Mesenchymal stem cell (in vitro differentiated cells and primary cell): ENCODE data around the gene MYBPC2.

Experiments
- DNase-seq: peaks from one replicate; pipeline ENCODE4 v3.0.0-alpha.2; 2013
- H2AFZ ChIP-seq: one replicate; pipeline ENCODE4 v1.6.1; 2013; ENCODE audit warnings: low read depth, mild to moderate bottlenecking, control low read depth, inconsistent platforms, low read length, moderate library complexity
- H2AK5ac ChIP-seq: 2 replicates; pipeline ENCODE4 v1.6.1; 2013; ENCODE audit warnings: low read length, moderate library complexity, mild to moderate bottlenecking, inconsistent platforms; ENCODE audit not compliant: severe bottlenecking
- H2BK120ac ChIP-seq: one replicate; pipeline ENCODE4 v1.6.1; 2013; ENCODE audit warnings: low read depth, mild to moderate bottlenecking, inconsistent platforms, low read length, moderate library complexity
- H2BK12ac ChIP-seq, 2 experiments: one replicate each; pipeline ENCODE4 v1.6.1; 2013; ENCODE audit warnings: inconsistent platforms in 2 of 2, low read length in 2 of 2, mild to moderate bottlenecking in 2 of 2, moderate library complexity in 2 of 2, control low read depth in 1 of 2
- H2BK15ac ChIP-seq: one replicate; pipeline ENCODE4 v1.6.1; 2013; ENCODE audit warnings: mild to moderate bottlenecking, low read depth, inconsistent platforms; ENCODE audit not compliant: poor library complexity, severe bottlenecking
- H2BK5ac ChIP-seq: 2 replicates; pipeline ENCODE4 v1.6.1; 2013; ENCODE audit warnings: low read depth, mild to moderate bottlenecking, low read length, control low read depth, inconsistent platforms; ENCODE audit not compliant: poor library complexity, severe bottlenecking
- H3K14ac ChIP-seq, 2 experiments: one replicate each; pipeline ENCODE4 v1.6.1; 2013; ENCODE audit warnings: inconsistent platforms in 2 of 2, low read length in 2 of 2, control low read depth in 1 of 2, mild to moderate bottlenecking in 1 of 2, moderate library complexity in 1 of 2
- H3K18ac ChIP-seq, 2 experiments: one replicate each; pipeline ENCODE4 v1.6.1; 2013; ENCODE audit warnings: inconsistent platforms in 2 of 2, low read length in 2 of 2, control low read depth in 1 of 2, low read depth in 1 of 2, mild to moderate bottlenecking in 1 of 2
- H3K23ac ChIP-seq, 2 experiments: one replicate each; pipeline ENCODE4 v1.6.1; 2013; ENCODE audit warnings: inconsistent platforms in 2 of 2, low read length in 2 of 2, mild to moderate bottlenecking in 2 of 2, moderate library complexity in 2 of 2, control low read depth in 1 of 2
- H3K27ac ChIP-seq: 2 replicates; pipeline ENCODE4 v1.5.1; 2013; ENCODE audit warnings: mild to moderate bottlenecking, moderate library complexity, low read length, control low read depth, inconsistent platforms; ENCODE audit not compliant: poor library complexity, severe bottlenecking
- H3K27me3 ChIP-seq, 2 experiments: 2 replicates each; pipeline versions ENCODE4 v1.6.1 to v1.7.0; 2013; ENCODE audit warnings: low read length in 2 of 2, mild to moderate bottlenecking in 2 of 2, moderate library complexity in 2 of 2, control low read depth in 1 of 2, inconsistent platforms in 1 of 2; ENCODE audit not compliant: control insufficient read depth in 1 of 2, insufficient read depth in 1 of 2
- H3K36me3 ChIP-seq, 2 experiments: 2 replicates each; pipeline versions ENCODE4 v1.6.1 to v1.7.0; 2013; ENCODE audit warnings: low read length in 2 of 2, control low read depth in 1 of 2, inconsistent platforms in 1 of 2, low read depth in 1 of 2, mild to moderate bottlenecking in 1 of 2; ENCODE audit not compliant: insufficient read depth in 2 of 2, control insufficient read depth in 1 of 2
- H3K4ac ChIP-seq, 2 experiments: one replicate each; pipeline ENCODE4 v1.6.1; 2013; ENCODE audit warnings: inconsistent platforms in 2 of 2, low read length in 2 of 2, mild to moderate bottlenecking in 2 of 2, moderate library complexity in 2 of 2, control low read depth in 1 of 2, low read depth in 1 of 2
- H3K4me1 ChIP-seq: 2 replicates; pipeline ENCODE4 v1.6.1; 2013; ENCODE audit warnings: low read depth, low read length, control low read depth; ENCODE audit not compliant: control insufficient read depth, insufficient read depth
- H3K4me2 ChIP-seq: 2 replicates; pipeline ENCODE4 v1.6.1; 2013; ENCODE audit warnings: low read length, mild to moderate bottlenecking, inconsistent platforms; ENCODE audit not compliant: poor library complexity, severe bottlenecking
- H3K4me3 ChIP-seq, 2 experiments: 2 replicates each; pipeline versions ENCODE4 v1.5.1 to v1.7.0; 2013; ENCODE audit warnings: low read length in 2 of 2, mild to moderate bottlenecking in 2 of 2, control low read depth in 1 of 2, low read depth in 1 of 2; ENCODE audit not compliant: insufficient read depth in 1 of 2
- H3K79me1 ChIP-seq: replicated peaks from 2 replicates; pipeline ENCODE4 v1.6.1; 2013; ENCODE audit warnings: mild to moderate bottlenecking, control low read depth, low read length, inconsistent platforms; ENCODE audit not compliant: poor library complexity, severe bottlenecking
- H3K9ac ChIP-seq: 2 replicates; pipeline ENCODE4 v1.7.0; 2013; ENCODE audit warnings: mild to moderate bottlenecking, low read length, moderate library complexity
- H3K9me3 ChIP-seq: 2 replicates; pipeline ENCODE4 v1.7.0; 2013; ENCODE audit warnings: mild to moderate bottlenecking, low read length; ENCODE audit not compliant: control insufficient read depth
- H4K8ac ChIP-seq: one replicate; pipeline ENCODE4 v1.6.1; 2013; ENCODE audit warnings: inconsistent platforms, mild to moderate bottlenecking, low read length, moderate library complexity
- H4K91ac ChIP-seq: one replicate; pipeline ENCODE4 v1.6.1; 2013; ENCODE audit warnings: mild to moderate bottlenecking, low read length, inconsistent platforms
- WGBS: methylation state at CpG from one replicate; pipeline ENCODE4 v1.1.7; 2013; ENCODE audit warnings: mixed read lengths; 5-methylcytosine and 5-hydroxymethylcytosine counted together

Gene MYBPC2

GRCh38 chr19:50495020-50495531 is 62.4 kb downstream of the MYBPC2 start:
- Histone ChIP-seq H2BK15ac (no peak overlapping the region), H3K36me3 (peaks cover 0 to 11% of the 10 kb centered on the region in 2 experiments), H4K8ac (no peak overlapping the region), H4K91ac (no peak overlapping the region), H2BK12ac (no peak overlapping the region), H3K27ac (no peak overlapping the region), H3K14ac (no peak overlapping the region), H3K9ac (no peak overlapping the region), H3K4me1 (peaks cover under 1% of the 10 kb centered on the region), H3K79me1 (no peaks in the 10 kb centered on the region), H3K18ac (no peak overlapping the region), H2AK5ac (no peak overlapping the region), H3K9me3 (peaks cover 2% of the 10 kb centered on the region), H2AFZ (no peak overlapping the region), H3K4me3 (no peak overlapping the region), H2BK5ac (no peak overlapping the region), H3K4ac (no peak overlapping the region), H3K27me3 (peaks cover 16 to 83% of the 10 kb centered on the region in 2 experiments), H2BK120ac (no peak overlapping the region), H3K4me2 (no peak overlapping the region), H3K23ac (no peak overlapping the region)
- no peak for DNase-seq
- WGBS: 81% methylated on average over 5 of the region's 5 CpGs

- Histone ChIP-seq H3K4me2 (no peak overlapping the region), H2BK5ac (no peak overlapping the region), H3K23ac (no peak overlapping the region), H2BK15ac (no peak overlapping the region), H3K79me1 (no peaks in the 10 kb centered on the region), H3K36me3 (peaks cover 0 to 6% of the 10 kb centered on the region in 2 experiments), H2BK120ac (no peak overlapping the region), H3K9me3 (no peaks in the 10 kb centered on the region), H3K4me3 (no peak overlapping the region), H4K91ac (no peak overlapping the region), H2BK12ac (no peak overlapping the region), H3K27me3 (peaks cover 12 to 83% of the 10 kb centered on the region in 2 experiments), H3K27ac (no peak overlapping the region), H3K4me1 (peaks cover 5% of the 10 kb centered on the region), H2AK5ac (no peak overlapping the region), H3K9ac (no peak overlapping the region), H3K14ac (no peak overlapping the region), H4K8ac (no peak overlapping the region), H2AFZ (no peak overlapping the region), H3K18ac (no peak overlapping the region), H3K4ac (no peak overlapping the region)
- DNase-seq: no peak
- 62% methylated on average over 19 of the region's 30 CpGs for WGBS
These were observed 63.7 kb downstream of the MYBPC2 start for GRCh38 chr19:50496189-50497021.

GRCh38 chr19:50497022-50497405 is 64.3 kb downstream of the MYBPC2 start:
- no peaks in the 10 kb centered on the region for H3K79me1 ChIP-seq
- no peak overlapping the region for H2BK15ac ChIP-seq
- H3K9me3 ChIP-seq: no peaks in the 10 kb centered on the region
- H4K8ac ChIP-seq: no peak overlapping the region
- no peak overlapping the region for H3K4ac ChIP-seq
- no peak overlapping the region for H2BK12ac ChIP-seq
- H2BK5ac ChIP-seq: no peak overlapping the region
- H3K14ac ChIP-seq: no peak overlapping the region
- no peak overlapping the region for H2AFZ ChIP-seq
- H3K4me1 ChIP-seq: peaks cover 5% of the 10 kb centered on the region
- no peak overlapping the region for H3K18ac ChIP-seq
- no peak overlapping the region for H2BK120ac ChIP-seq
- no peak overlapping the region for H3K23ac ChIP-seq
- peaks cover 0 to 6% of the 10 kb centered on the region in 2 experiments for H3K36me3 ChIP-seq
- H3K4me2 ChIP-seq: no peak overlapping the region
- no peak overlapping the region for H3K9ac ChIP-seq
- peaks cover 6 to 80% of the 10 kb centered on the region in 2 experiments for H3K27me3 ChIP-seq
- WGBS: 75% methylated on average over 8 of the region's 8 CpGs
- no peak overlapping the region for H4K91ac ChIP-seq
- no peak overlapping the region for H3K4me3 ChIP-seq
- no peak overlapping the region for H3K27ac ChIP-seq
- H2AK5ac ChIP-seq: no peak overlapping the region
- DNase-seq: no peak

GRCh38 chr19:50498219-50499056 is 65.7 kb downstream of the MYBPC2 start:
- H3K4me1 ChIP-seq: peaks cover 5% of the 10 kb centered on the region

More at GRCh38 chr19:50498219-50499056, 65.7 kb downstream of the MYBPC2 start:
- H2BK5ac ChIP-seq: no peak overlapping the region
- no peak overlapping the region for H3K9ac ChIP-seq
- peaks cover 4 to 66% of the 10 kb centered on the region in 2 experiments for H3K27me3 ChIP-seq
- no peak overlapping the region for H3K14ac ChIP-seq
- no peak overlapping the region for H3K18ac ChIP-seq
- H3K4me3 ChIP-seq: no peak overlapping the region
- H2BK15ac ChIP-seq: no peak overlapping the region
- peaks cover 0 to 6% of the 10 kb centered on the region in 2 experiments for H3K36me3 ChIP-seq
- no peaks in the 10 kb centered on the region for H3K9me3 ChIP-seq
- H3K79me1 ChIP-seq: no peaks in the 10 kb centered on the region
- no peak overlapping the region for H3K4me2 ChIP-seq
- H3K4ac ChIP-seq: no peak overlapping the region
- H4K91ac ChIP-seq: no peak overlapping the region
- H4K8ac ChIP-seq: no peak overlapping the region
- 68% methylated on average over 11 of the region's 11 CpGs for WGBS
- DNase-seq: no peak
- no peak overlapping the region for H2BK12ac ChIP-seq
- H2BK120ac ChIP-seq: no peak overlapping the region
- no peak overlapping the region for H2AFZ ChIP-seq
- no peak overlapping the region for H3K23ac ChIP-seq
- no peak overlapping the region for H3K27ac ChIP-seq
- no peak overlapping the region for H2AK5ac ChIP-seq
